GM11168 (cell line): Measurements from ENCODE around the gene C1orf141.

Source experiments
- in situ Hi-C: fragments of 300-500 bp; cut with MboI; formaldehyde crosslinking; loops from one replicate; pipeline ENCODE4 v1.12.0; 2022; ENCODE audit warnings: low sequenced_read_pairs; ENCODE audit not compliant: unreplicated experiment

C1orf141 gene

GRCh38 chr1:67134695-67135094, at the start of gene C1orf141:
Gene C1orf141, minus strand, starts transcription at chr1:67134970. Its CDS starts 7,730 bp downstream, at chr1:67127240.
- in situ Hi-C loops: loop anchor here (25.0 kb wide), 1 partner anchor 372 kb away; the partner anchor contains the start of gene DYNLT5

GRCh38 chr1:67175530-67176087, 40.8 kb upstream of the C1orf141 start:
- in situ Hi-C loops: no loop called here

GRCh38 chr1:67174716-67175284, 40.0 kb upstream of the C1orf141 start:
- in situ Hi-C loops: no loop called here

- in situ Hi-C loops: no loop called here
These were observed 39.2 kb upstream of the C1orf141 start for GRCh38 chr1:67173988-67174387.

- in situ Hi-C loops: no loop called here
These were observed 37.2 kb upstream of the C1orf141 start for GRCh38 chr1:67171978-67172377.

GRCh38 chr1:67171574-67171955, 36.8 kb upstream of the C1orf141 start:
- in situ Hi-C loops: no loop called here

GRCh38 chr1:67170751-67171573, 36.2 kb upstream of the C1orf141 start:
- in situ Hi-C loops: no loop called here

- in situ Hi-C loops: no loop called here
These were observed 35.2 kb upstream of the C1orf141 start for GRCh38 chr1:67169932-67170331.

GRCh38 chr1:67169496-67169895, 34.7 kb upstream of the C1orf141 start:
- in situ Hi-C loops: no loop called here

- in situ Hi-C loops: no loop called here
These were observed 31.4 kb upstream of the C1orf141 start, which contains the start of gene IL23R for GRCh38 chr1:67166196-67166595. Gene IL23R, plus strand, starts transcription at chr1:67166454. Its CDS starts 1,667 bp downstream, at chr1:67168121.

GRCh38 chr1:67165468-67166041, 30.8 kb upstream of the C1orf141 start:
- in situ Hi-C loops: no loop called here

GRCh38 chr1:67162954-67163353, 28.2 kb upstream of the C1orf141 start:
- in situ Hi-C loops: no loop called here

GRCh38 chr1:67159233-67159632, 24.5 kb upstream of the C1orf141 start:
- in situ Hi-C loops: no loop called here

GRCh38 chr1:67158401-67158800, 23.6 kb upstream of the C1orf141 start:
- in situ Hi-C loops: no loop called here

GRCh38 chr1:67150931-67151330, 16.2 kb upstream of the C1orf141 start:
- in situ Hi-C loops: no loop called here

GRCh38 chr1:67149179-67149770, 14.5 kb upstream of the C1orf141 start:
- in situ Hi-C loops: loop anchor here (10.0 to 25.0 kb wide), 2 partner anchors 144 to 387 kb away; partner anchors contain the start of gene DYNLT5

GRCh38 chr1:67148516-67149178, 13.9 kb upstream of the C1orf141 start:
- in situ Hi-C loops: loop anchor here (10.0 to 25.0 kb wide), 2 partner anchors 144 to 386 kb away; partner anchors contain the start of gene DYNLT5

GRCh38 chr1:67147973-67148372, 13.2 kb upstream of the C1orf141 start:
- in situ Hi-C loops: loop anchor here (10.0 to 25.0 kb wide), 2 partner anchors 143 to 386 kb away; partner anchors contain the start of gene DYNLT5

- in situ Hi-C loops: loop anchor here (10.0 to 25.0 kb wide), 2 partner anchors 142 to 384 kb away; partner anchors contain the start of gene DYNLT5
These were observed 11.8 kb upstream of the C1orf141 start for GRCh38 chr1:67146539-67146938.

- in situ Hi-C loops: loop anchor here (10.0 to 25.0 kb wide), 2 partner anchors 141 to 384 kb away; partner anchors contain the start of gene DYNLT5
These were observed 11.3 kb upstream of the C1orf141 start for GRCh38 chr1:67146101-67146500.
